GM21529 (cell line): ENCODE results near the gene CERS6.

Source experiments
- ATAC-seq: cut with Tn5 transposase; IDR thresholded peaks from one replicate; pipeline ENCODE4 v1.9.1; 2021; ENCODE audit not compliant: unreplicated experiment

CERS6 gene

DNA sequence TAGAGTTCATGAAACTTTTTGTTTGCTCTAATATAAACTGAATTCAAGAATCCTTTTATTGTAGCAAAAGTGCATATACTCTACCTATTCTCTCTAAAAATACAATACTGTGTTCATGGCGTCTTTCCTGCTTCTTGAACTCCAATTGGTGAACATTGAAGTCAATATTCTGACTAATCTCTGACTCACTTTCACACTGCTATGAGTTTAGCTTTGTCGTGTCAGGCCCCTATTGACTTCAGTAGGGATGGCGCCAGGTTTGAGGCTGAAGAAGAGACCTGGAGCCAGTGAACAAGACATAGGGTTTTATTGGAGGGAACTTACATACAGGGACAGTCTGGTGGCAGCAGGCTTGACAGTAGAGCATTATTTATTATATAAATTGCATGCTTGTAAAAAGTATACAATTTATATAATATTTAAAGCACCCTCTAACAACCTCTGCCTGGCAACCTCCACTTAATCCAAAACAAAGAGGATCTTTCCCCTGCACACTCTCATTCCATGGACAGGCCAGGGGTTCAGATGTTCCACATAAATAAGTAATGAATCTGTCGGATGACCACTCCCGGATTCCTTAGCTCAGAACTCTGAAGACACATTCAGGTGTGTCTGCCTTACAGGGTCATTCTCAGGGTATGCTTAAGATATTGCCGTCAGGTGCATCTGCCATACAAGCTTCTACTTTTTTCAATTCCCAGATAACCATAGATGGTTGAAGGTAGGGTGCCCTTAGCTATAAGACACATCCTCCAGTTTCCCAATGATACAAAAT lies 141.0 kb downstream of the CERS6 start:
- no peak for ATAC-seq

GRCh38 chr2:168599738-168600137 lies 143.7 kb downstream of the CERS6 start:
- no peak for ATAC-seq

GRCh38 chr2:168600949-168601348 lies 144.9 kb downstream of the CERS6 start:
- ATAC-seq = no peak

DNA sequence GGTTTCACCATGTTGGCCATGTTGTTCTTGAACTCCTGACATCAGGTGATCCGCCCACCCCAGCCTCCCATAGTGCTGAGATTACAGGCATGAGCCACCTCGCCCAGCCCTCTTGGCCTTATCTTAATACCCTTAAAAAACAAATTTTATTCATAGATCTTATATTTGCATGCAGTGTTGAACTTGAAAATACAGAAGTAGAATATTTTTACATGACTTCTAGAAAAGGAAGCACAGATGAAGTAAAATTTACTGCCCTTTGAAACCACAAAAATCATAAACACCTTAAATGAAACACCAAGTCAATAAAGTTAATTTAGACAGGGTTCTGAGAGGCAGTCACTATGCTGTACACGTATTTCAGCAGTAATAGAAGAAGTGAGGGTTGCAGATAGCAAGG lies 145.7 kb downstream of the CERS6 start:
- ATAC-seq = peak; percentile 65

GRCh38 chr2:168602379-168602778 lies 146.3 kb downstream of the CERS6 start:
- ATAC-seq = no peak

DNA sequence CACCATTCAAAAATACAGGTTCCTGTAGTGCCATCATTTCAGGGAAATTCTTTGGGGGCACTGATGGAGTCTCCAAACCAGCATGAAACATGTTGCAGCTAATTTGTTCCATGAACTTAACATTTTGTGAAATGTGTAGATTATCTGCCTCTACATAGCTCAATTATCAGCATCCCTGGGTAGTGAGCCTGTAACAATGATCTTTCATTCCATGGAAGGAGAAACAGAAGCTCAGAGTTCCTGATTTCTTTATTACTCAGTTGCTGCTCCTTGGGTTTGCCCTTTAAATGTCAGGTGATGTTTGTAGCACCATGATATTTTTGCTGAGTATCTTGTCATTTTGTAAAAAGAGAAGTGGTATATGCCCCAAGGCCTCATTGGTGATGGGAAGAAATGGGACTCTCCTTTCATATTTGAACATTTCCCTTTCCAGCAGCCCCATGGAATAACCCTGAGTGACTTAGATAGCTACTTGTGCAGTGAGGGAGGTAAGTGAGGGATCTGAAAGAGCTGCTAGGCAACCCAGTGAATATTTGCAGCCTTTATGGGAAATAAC lies 146.9 kb downstream of the CERS6 start:
- ATAC-seq = no peak

- ATAC-seq = no peak
Observed at GRCh38 chr2:168603439-168603961, 147.4 kb downstream of the CERS6 start.

DNA sequence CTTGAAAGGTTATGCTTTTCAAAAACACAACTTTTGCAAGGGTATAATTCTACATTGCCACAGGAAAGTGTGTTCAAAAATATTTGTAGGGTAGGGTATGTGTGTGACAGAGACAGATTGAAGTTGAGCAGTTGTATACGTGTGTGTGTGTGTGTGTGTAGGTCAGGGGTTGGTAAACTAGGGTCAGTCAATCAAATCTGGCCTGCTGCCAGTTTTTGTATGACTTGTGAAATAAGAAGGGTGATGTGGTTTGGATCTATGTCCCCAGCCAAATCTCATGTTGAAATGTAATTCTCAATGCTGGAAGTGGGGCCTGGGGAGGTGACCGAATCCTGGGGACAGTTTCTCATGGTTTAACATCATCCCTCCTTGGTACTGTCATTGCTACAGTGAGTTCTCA lies 148.2 kb downstream of the CERS6 start:
- no peak for ATAC-seq

DNA sequence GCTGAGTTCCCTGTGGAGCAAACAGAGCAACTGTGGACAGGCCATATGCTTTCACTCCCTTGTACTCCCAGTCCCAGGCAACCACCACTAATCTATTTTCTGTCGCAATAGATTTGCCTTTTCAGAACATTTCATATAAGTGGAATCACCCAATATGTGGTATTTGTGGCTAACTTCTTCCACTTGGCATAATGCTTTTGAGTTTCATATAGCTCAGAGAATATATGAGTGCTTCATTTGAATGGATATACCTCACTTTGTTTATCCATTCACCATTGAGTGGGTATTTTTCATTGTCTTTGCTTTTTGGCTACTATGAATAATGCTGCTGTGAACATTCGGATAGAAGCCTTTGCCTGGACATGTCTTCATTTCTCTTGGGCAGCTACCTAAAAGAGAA lies 151.9 kb downstream of the CERS6 start:
- ATAC-seq = no peak

DNA sequence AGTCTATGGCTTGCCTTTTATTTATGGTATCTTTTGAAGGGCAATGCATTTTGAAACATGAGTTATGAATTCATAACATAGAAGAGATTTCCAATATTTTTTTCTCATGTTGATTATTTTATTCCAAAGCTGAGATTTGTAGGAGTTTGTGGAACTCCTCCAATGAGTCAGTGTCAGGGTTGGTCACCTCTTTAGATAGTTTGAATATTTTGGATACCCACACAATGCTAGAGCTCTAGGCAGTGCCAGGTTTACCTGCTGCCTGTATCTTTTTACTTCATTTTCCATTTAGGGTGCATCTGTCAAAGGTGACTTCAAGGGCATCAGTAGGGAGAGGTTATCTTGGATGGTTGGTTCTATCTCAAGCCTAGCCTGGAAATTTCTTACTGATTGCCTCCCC lies 152.7 kb downstream of the CERS6 start:
- ATAC-seq = no peak

GRCh38 chr2:168611091-168611490 lies 155.0 kb downstream of the CERS6 start:
- no peak for ATAC-seq

DNA sequence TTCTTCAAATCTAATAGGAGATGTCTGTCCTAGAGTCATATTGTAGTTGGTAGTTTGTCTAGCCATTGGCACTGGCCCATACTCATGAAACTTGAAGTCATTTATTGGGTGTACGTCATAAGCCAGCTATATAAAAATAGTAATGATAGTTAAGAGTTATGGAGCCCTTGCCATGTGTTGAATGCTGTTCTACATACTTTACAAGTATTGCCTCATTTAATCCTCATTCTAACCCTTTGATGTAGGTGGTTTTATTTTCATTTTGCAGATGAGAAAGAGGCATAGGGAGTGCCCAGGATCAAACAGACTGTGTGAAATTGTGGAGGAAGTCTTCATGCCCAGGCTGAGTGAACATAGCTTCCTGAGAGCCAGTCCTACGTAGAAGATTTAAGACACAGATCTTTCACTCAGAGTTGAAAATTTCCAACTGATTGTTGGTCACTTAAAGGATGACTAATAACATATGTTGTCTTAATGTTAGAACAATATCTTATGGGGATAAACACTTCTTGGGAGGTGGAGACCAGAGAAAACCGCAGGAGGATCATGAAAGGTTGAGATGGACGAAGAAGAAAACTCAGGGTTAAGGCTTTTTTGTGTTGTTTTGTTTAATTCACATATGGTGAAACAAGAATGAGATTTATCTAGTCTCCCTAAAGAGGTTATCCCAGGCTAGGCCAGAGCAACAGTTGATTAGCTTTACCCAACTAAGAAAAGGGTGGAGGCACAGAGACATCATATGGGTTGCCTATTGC lies 156.0 kb downstream of the CERS6 start:
- ATAC-seq = no peak

DNA sequence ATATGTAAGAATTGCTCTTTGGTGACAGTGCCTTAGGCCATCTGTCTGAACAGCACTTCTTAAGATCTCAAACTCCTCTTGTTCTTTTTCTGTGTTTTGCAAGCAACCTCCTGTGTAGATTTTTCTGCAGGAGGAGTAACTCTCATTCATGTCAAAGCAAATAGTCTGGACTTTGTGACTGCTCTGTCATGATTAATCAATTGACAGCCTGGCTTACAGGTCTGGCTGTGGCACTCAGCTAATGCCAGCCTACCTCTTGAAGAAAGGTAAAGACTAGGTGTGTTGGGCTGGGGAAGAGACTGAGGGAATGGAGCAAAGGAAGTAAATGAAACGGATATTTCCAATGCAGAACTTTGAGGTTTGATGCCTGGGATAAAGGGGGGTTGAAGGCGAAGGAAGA lies 156.6 kb downstream of the CERS6 start:
- ATAC-seq = no peak

DNA sequence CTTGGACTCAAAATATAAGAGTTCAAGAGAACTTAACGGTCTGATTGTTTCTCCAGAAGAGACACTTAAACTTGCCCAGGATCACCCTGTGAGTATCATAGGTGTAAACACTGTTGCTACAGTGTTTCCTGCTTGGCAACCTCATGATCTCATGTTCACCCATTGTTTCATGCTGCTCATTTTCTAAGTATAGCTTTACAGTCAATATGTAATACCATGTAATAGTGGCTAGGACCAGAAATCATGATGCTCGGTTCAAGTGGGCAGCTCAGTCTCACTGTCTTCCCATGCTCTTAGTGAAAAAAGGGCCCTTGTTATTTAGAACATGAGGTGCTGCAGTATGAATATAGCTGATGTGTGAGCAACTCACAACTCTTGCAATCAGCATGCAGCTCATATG lies 157.5 kb downstream of the CERS6 start:
- ATAC-seq = no peak

DNA sequence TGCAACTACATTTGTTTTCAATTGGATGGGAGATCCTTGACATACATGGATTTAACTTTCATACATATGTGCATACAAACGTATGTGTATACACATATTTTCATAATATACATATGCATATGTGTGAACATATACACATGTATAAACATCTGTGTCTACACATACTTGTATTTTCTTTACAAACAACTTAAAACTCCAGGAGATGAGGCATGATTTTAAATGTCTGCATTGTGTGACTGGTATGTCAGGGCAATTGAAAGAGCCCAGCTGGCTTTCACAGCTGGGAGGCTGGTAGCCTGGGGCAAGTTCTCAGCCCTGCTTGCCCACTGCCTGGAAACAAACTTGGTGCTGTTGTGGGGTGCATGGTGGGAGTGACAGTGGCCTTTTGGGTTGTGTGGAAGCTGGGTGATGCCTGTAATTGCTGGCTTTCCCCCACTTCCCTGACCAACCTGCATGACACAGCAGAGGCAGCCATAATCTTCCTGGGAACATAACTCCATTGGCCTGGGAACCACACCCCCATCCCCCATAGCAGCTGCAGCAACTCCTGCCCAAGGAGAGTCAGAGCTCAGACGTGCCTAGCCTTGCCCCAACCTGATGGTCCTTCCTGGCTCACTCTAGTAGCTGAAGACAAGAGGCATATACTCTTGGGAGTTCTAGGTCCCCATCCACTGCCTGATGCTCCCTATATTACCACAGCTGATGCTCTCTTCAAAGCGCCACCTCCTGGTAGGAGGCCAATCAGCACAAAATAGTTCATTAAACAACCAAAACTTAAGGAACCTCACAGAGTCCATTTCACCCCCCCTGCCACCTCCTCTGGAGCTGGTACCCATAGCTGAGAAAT lies 158.3 kb downstream of the CERS6 start:
- ATAC-seq = no peak

- no peak for ATAC-seq
Observed at GRCh38 chr2:168620554-168620953, 164.5 kb downstream of the CERS6 start.

GRCh38 chr2:168622559-168622958 lies 166.5 kb downstream of the CERS6 start:
- ATAC-seq = no peak

- ATAC-seq = no peak
Observed at GRCh38 chr2:168624028-168624427, 168.0 kb downstream of the CERS6 start.

DNA sequence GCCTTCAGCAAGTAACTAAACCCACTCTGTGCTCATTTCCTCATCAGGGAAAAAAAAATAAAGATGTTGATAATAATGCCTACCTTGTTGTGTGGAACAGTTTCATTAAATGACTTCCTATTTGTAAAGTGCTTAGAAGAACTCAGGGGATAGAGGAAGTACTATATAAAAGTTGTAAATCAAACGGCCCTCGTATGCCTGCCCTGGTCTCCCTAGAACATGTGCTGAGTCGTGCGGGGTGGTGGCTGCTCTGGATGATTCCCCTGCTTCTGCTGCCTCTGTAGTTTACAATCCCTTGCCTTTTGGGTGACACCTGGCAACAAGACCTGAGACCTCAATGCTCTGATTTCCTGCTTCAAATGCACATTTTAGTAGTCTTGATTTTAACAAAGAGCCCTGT lies 170.0 kb downstream of the CERS6 start:
- no peak for ATAC-seq

- no peak for ATAC-seq
Observed at GRCh38 chr2:168626647-168627046, 170.6 kb downstream of the CERS6 start.

GRCh38 chr2:168632709-168633121 lies 176.6 kb downstream of the CERS6 start:
- ATAC-seq = no peak
